NCI-H2029 treated with DMSO at 0.1 percent for 48 hours (cell line): Measurements from ENCODE around the gene H1-8.

ENCODE experiments used
- DNase-seq: peaks from one replicate; lab custom pipeline; 2025; lab: John Stamatoyannopoulos, UW

H1-8 gene

GRCh38 chr3:129556358-129556695 lies 13.4 kb downstream of the H1-8 start:
- DNase-seq = no peak

GRCh38 chr3:129556890-129557547 lies 14.0 kb downstream of the H1-8 start:
- no peak for DNase-seq

DNA sequence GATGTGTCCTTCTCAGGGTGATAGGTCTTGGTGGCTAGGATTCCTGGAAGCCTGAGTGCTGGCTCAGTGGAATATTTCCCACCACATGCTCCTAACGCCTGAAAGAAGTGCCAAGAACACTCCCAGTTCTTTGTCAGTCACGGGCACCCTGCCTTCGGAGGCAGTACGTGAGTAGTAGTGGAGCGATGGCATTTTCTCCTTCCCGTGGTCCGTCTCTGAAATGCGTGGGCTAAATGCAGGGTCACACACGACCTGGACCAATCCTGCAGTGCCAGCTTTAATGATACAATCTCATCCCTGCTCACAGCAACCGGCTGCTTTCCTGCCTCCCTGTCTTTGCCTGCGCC lies 14.5 kb downstream of the H1-8 start:
- DNase-seq = no peak

DNA sequence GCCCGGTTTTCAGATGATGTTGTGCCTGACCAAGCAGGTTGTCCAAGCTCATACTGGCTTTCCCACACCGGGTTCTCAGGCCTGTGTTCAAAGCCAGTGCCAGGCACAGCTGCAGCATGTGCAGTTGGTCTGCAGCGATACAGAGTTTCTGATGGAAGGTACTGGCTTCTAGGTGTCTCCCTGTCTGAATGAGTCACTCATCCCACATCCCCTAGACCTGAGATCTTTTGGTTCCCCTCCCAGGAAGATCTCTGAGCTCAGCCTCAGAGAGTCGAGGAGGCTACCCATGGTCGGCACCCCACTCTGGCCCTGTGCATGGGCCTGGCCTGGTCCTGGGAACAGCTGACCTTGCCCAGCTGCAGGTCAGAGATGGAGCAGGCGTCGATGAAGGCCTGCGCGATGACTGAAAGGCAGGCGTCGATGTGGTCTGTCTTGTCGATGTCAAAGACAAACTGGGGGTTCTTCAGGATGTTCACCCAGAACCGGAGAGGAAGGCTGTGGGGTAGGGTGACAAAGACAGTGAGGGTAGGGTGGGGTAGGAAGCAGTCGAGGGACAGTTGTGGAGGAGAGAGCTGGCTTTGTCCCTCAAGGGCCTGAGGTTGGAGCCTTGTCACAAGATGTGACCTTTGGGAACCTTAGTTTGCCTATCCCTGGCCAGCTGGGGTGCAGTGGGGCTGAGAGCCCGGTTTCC lies 15.3 kb downstream of the H1-8 start:
- no peak for DNase-seq

GRCh38 chr3:129558772-129559564 lies 16.0 kb downstream of the H1-8 start:
- DNase-seq = no peak

DNA sequence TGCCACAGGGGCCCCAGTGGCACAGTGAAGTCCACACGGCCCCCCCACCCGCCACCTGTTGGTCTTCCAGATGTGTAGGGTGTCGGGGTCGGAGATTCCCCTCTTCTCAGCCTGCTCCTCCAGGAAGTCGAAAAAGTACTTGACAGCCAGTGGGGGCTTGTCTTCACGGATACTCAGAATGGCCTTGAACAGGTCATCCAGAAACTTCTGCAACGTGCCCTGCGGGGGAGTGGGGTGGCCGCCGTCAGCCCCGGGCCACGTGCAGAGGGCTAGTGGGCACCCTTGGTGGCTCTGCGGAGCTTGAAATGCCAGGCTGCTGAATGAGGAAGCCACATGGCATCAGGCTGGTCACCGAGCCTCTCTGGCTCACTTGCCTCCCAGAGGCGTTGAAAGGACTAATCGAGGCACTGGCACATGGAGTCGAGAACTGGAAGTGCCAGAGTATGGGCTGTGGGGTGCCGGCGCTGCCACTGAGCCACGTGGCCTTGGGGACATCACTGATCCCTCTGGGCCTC lies 16.6 kb downstream of the H1-8 start:
- no peak for DNase-seq

DNA sequence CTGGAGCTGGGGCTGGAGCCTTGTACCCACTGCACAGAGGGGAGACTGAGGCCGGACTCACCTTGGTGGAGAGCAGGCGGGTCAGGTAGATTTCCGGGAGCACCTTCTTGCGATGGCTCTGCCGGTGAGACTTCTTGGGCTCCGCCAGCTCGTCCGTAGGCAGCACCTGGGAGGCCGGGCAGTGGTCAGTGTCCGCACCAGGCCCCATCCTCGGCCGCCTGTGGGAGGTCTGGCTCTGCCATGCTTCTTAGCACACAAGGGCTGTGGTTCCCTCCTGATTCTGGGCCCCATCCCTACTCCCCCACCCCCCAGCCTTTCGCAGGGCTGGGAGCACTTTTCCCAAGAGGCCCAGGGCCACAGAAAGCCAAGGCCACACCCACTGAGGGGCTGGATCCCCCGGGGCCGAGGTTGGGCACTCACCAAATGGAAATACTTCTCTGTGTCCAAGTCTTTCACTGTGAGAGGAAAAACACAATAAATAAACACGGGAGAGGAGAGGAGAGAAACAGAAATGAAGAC lies 17.4 kb downstream of the H1-8 start:
- no peak for DNase-seq

- DNase-seq = no peak
Observed at GRCh38 chr3:129560911-129561594, 18.1 kb downstream of the H1-8 start.

- no peak for DNase-seq
Observed at GRCh38 chr3:129561619-129562248, 18.8 kb downstream of the H1-8 start.

- no peak for DNase-seq
Observed at GRCh38 chr3:129562803-129563202, 19.8 kb downstream of the H1-8 start.

- DNase-seq = no peak
Observed at GRCh38 chr3:129563332-129563731, 20.4 kb downstream of the H1-8 start.

GRCh38 chr3:129563850-129564535 lies 21.0 kb downstream of the H1-8 start:
- no peak for DNase-seq

DNA sequence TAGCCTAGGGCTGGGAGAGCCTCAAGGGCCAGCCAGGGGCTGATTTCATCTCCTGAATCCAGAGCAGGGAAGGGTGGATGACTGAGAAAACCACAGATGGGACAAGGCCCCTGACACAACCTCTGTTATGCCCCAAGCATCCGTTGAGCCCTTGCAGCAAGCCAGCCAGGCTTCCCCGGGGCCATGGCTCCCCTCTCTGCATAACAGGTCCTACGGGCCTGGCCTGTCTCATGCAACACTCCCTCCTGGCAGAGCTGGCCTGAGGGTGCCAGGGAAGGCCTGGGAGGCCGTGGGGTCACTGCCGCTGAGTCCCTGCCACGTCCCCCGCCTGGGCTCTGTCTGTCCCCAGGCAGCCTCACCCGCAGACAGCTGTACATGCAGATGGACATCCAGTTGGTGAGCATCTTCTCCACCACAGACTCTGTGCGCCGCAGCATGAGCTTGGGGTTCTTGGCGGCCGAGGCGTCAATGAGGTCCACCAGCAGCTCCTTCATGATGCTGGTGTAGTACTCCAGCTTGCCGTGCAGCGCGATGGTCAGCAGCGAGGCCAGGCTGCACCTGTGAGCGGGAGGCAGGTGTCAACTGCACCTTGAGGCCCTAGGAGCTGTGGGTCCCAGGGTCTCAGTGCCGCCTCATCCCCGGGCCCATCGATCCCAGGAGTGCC lies 22.1 kb downstream of the H1-8 start:
- no peak for DNase-seq

DNA sequence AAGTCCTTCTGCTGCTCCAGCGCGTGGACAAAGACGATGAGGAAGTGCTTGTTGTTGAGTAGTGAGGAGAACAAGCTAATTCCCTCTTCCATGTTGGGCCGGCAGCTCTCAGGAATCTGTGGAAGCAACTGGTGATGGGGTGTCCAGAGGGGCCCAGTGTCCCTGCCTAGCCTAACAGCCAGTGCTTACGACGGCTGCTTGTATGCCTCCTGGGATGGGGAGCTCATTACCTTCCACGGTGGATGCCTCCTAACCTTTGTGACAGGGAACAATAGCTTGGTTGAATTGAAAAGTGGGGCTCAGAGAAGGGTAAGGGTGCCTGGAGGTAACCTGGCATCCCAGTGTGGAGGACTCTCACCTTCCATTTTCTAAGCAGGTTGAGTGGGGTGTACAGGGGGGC lies 22.9 kb downstream of the H1-8 start:
- DNase-seq = no peak

- no peak for DNase-seq
Observed at GRCh38 chr3:129567176-129567705, 24.3 kb downstream of the H1-8 start.

DNA sequence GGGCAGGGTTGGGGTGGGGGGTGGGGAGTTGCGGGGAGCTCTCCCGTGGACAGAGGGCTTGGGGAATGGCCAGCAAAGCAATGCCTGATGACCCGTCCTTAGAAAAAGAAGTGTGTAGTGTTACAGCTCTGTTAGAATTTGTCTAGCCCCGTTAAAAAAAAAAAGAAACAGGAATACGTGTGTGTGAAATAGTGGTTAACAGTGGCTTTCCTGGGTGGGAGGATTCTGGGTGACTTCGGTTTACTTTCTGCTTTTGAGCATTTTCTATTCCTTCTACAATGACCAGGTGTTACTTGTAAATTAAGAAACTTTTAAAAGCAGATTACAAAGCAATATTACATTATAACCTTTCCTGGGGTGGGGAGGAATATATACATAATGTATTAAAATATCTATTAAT lies 25.0 kb downstream of the H1-8 start:
- no peak for DNase-seq

DNA sequence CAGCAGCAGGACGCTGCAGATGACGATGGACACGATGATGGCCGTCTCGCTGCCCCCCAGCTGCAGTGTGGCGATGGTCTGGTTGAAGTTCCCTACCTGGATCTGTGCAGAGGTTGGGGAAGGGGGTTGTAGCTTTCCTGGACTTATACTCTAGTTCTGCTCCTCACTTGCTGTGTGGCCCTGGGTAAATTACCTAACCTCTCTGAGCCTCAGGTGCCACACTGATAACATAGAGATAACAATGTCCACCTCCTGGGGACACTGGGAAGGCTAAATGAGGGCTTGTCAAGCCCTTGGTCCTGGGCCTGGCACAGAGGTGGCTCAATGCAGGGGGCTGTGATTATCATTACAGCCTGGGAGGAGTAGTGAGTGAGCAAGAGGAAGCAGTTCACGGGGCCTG lies 26.9 kb downstream of the H1-8 start:
- no peak for DNase-seq

GRCh38 chr3:129571605-129572547 lies 28.9 kb downstream of the H1-8 start:
- no peak for DNase-seq

GRCh38 chr3:129572603-129573002 lies 29.6 kb downstream of the H1-8 start:
- DNase-seq = no peak
